Body of pancreas (tissue), 4 donors: ENCODE results near the gene PLPP1. TPM values are rescaled to one million over a fixed set of nuclear protein-coding genes. Genes with fewer than 3 reads are reported as not detected.

Source experiments
- ATAC-seq: fragments of 150-250 bp; one replicate; pipeline ENCODE4 v1.9.1; 2016
- DNase-seq, 4 donors: peaks; one replicate each; pipeline ENCODE4 v3.0.0-alpha.2; 2019
- H3K27ac ChIP-seq, 4 donors: fragments of 200-600 bp; sonication (generic); 1 replicate in 3 of 4; 2 replicates in 1 of 4; pipeline versions ENCODE4 v1.5.1 to v1.6.1; 2016 to 2019; ENCODE audit warnings: mild to moderate bottlenecking in 1 of 4, mixed read lengths in 1 of 4, moderate library complexity in 1 of 4
- H3K27me3 ChIP-seq, 2 donors: fragments of 200-600 bp; sonication (generic); one replicate each; pipeline ENCODE4 v1.6.0; 2016; ENCODE audit warnings: mild to moderate bottlenecking in 1 of 2
- H3K36me3 ChIP-seq, 2 donors: fragments of 200-600 bp; sonication (generic); replicated peaks in 1 of 2; 2 replicates each; pipeline ENCODE4 v1.5.1; 2016; ENCODE audit warnings: low read depth in 2 of 2; ENCODE audit not compliant: insufficient read depth in 1 of 2
- H3K4me1 ChIP-seq: fragments of 200-600 bp; sonication (generic); one replicate; pipeline ENCODE4 v1.6.0; 2016
- H3K4me3 ChIP-seq, 2 donors: fragments of 200-600 bp; sonication (generic); 1 replicate in 1 of 2; 2 replicates in 1 of 2; pipeline ENCODE4 v1.5.1; 2016 to 2019
- H3K9me3 ChIP-seq, 3 donors: fragments of 200-600 bp; sonication (generic); 1 replicate in 2 of 3; 2 replicates in 1 of 3; pipeline ENCODE4 v1.5.1; 2016
- POLR2A ChIP-seq, 3 donors: fragments of 450-650 bp; IDR thresholded peaks; one replicate each; pipeline ENCODE4 v1.6.1; 2016; ENCODE audit warnings: antibody characterized with exemption in 3 of 3, mild to moderate bottlenecking in 2 of 3
- WGBS, 2 donors: methylation state at CpG; one replicate each; pipeline ENCODE4 v1.1.5; 2017; 5-methylcytosine and 5-hydroxymethylcytosine counted together
- intact Hi-C: fragments of 100-400 bp; cut with DNase I; formaldehyde crosslinking; loops from one replicate; pipeline ENCODE4 v1.15.1; 2023
- total RNA-seq, 2 donors: library from RNA; depleted of rRNA; stranded (reverse); fragments of >200 nt; gene quantifications; one replicate each; pipeline ENCODE4 v1.1.0, GENCODE V29; 2016
- TF ChIP-seq, protein P1 (sequence below), 7 experiments: fragments of 450-650 bp in 4 of 7; fragments of 200-600 bp in 3 of 7; sonication (generic) in 3 of 7; IDR thresholded peaks; one replicate each; pipeline ENCODE4 v1.5.1; 2016 to 2019; ENCODE audit warnings: antibody characterized with exemption in 7 of 7

Gene PLPP1
- total RNA-seq, 2 donors from 2014 or later, result 88.2 to 227 TPM

DNA sequence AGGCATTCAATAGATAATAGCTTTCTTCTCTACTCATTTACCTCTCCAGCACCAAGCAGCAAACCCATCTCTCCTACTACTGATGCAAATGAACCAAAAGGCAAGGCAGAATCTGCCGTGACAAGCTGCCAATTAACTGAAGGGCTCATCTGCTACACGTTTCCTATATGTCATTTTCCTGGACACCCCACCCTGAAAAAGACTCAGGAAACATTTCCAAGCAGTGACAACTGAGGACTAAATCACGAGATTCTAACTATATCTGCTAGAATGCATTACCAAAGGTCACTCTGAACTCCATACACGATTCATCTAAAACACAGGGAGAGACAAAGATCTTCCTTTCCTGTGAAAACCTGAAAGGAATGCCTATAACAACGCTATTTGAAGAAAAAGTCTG lies 12.9 kb downstream of the PLPP1 start:
- 34 to 37% methylated on average over 5 of the region's 5 CpGs for WGBS, 2 donors
- Histone ChIP-seq H3K27ac (peak overlapping the region in 1 of 4 donors; percentile 0), H3K4me3 (no peak overlapping the region)

DNA sequence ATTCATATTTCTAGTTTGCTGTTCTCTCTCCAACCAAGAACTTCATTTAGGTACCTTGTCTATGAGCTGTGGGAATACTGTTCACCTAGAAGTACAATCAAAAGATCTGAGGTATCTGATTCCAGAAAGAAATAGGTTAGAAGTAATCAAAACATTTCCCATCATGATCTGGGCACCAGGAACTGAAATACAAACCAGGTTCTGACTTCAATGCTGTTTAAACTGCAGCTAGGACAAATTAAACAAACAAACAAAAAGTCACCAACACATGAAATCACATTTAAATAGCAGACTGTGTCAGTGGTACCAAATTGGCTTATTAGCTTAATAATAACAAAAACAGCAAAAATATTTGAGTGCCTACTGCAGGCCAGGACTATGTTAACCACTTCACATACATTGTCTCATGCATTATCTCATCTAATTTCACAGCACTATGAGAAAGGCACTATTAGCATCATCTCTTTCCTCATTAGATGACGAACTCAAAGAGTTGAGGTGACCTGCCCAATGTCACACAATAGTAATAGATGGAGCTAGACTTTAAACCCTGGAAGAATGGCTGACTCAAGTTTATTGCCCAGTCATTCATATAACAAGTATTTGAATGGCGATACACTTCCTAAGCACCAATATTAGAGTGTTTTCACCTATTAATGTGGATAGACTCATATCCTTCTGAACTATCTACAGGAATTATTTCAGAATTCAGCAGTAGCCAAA lies 14.5 kb downstream of the PLPP1 start:
- peaks cover 70% of the 10 kb centered on the region for H3K4me1 ChIP-seq
- H3K36me3 ChIP-seq, result no peaks in the 10 kb centered on the region
- peak overlapping the region in 3 of 4 donors; percentile 56 to 69 (median 60) for H3K27ac ChIP-seq

More for the DNA sequence above, 12.9 kb downstream of the PLPP1 start:
- TF ChIP-seq POLR2A (IDR thresholded peaks at IDR 0.05), result no peak
- TF ChIP-seq, protein P1, sequence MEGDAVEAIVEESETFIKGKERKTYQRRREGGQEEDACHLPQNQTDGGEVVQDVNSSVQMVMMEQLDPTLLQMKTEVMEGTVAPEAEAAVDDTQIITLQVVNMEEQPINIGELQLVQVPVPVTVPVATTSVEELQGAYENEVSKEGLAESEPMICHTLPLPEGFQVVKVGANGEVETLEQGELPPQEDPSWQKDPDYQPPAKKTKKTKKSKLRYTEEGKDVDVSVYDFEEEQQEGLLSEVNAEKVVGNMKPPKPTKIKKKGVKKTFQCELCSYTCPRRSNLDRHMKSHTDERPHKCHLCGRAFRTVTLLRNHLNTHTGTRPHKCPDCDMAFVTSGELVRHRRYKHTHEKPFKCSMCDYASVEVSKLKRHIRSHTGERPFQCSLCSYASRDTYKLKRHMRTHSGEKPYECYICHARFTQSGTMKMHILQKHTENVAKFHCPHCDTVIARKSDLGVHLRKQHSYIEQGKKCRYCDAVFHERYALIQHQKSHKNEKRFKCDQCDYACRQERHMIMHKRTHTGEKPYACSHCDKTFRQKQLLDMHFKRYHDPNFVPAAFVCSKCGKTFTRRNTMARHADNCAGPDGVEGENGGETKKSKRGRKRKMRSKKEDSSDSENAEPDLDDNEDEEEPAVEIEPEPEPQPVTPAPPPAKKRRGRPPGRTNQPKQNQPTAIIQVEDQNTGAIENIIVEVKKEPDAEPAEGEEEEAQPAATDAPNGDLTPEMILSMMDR (IDR thresholded peaks at IDR 0.05), result no peak
- intact Hi-C loops, result no loop called here
- H3K9me3 ChIP-seq, result no peaks in the 10 kb centered on the region
- ATAC-seq (no peak), DNase-seq (no peak)
- H3K4me1 ChIP-seq, result peaks cover 54% of the 10 kb centered on the region
- H3K27me3 ChIP-seq, result no peaks in the 10 kb centered on the region
- H3K36me3 ChIP-seq, result no peaks in the 10 kb centered on the region

DNA sequence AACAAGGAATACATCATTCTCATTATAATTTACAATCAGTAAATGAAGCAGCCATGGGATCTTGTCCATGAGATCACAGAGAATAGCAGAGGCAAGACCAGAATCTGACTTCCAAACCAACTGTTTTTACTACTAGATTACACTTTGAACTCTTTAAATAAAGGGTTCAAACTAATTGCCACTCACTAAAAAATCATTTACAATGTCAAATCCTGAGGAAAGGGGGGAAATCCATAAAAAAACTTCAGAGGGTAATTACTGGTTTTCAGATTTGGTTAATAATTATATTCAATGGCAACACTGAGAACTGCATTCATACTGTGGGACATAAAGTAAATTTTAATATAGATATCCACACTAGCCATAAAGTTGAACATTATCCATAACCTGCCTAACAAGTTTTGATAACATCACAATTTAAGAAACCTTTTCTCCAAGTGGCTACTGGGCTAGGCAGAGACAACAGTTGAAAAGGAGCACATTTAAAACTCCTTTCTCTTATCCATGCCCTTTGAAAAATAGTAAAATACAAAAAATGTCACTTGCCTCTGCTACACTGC lies 15.9 kb downstream of the PLPP1 start:
- no peak overlapping the region for H3K4me3 ChIP-seq
- ATAC-seq, result peak; percentile 80
- TF ChIP-seq POLR2A (IDR thresholded peaks at IDR 0.05), result no peak
- TF ChIP-seq, protein P1 (IDR thresholded peaks at IDR 0.05), result no peak
- peaks cover 79% of the 10 kb centered on the region for H3K4me1 ChIP-seq
- no peak for DNase-seq
- H3K36me3 ChIP-seq, result no peaks in the 10 kb centered on the region
- intact Hi-C loops, result no loop called here
- peak overlapping the region; percentile 7 to 69 (median 36) for H3K27ac ChIP-seq
- H3K27me3 ChIP-seq, result no peaks in the 10 kb centered on the region
- no peaks in the 10 kb centered on the region for H3K9me3 ChIP-seq

More for the DNA sequence above, 14.5 kb downstream of the PLPP1 start:
- intact Hi-C loops, result no loop called here
- Histone ChIP-seq H3K9me3 (no peaks in the 10 kb centered on the region), H3K27me3 (no peaks in the 10 kb centered on the region), H3K4me3 (no peak overlapping the region)
- TF ChIP-seq, protein P1 (IDR thresholded peaks at IDR 0.05), result no peak
- TF ChIP-seq POLR2A (IDR thresholded peaks at IDR 0.05), result no peak
- DNase-seq (no peak), ATAC-seq (no peak)
- 86 to 93% methylated on average over 2 of the region's 2 CpGs for WGBS, 2 donors

DNA sequence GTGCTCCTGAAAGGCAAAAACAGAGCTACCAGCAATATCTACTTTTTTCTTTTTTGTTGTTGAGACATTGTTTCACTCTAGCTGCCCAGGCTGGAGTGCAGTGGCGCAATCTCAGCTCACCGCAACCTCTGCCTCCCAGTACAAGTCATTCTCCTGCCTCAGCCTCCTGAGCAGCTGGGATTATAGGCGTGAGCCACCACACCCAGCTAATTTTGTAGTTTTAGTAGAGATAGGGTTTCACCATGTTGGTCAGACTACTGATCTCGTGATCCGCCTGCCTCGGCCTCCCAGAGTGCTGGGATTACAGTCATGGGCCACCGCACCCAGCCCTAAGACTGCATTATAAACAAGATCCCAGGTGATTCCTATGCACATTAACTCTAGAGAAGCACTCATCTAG lies 17.0 kb downstream of the PLPP1 start:
- intact Hi-C loops, result no loop called here
- no peaks in the 10 kb centered on the region for H3K36me3 ChIP-seq

More for the DNA sequence above, 17.0 kb downstream of the PLPP1 start:
- Histone ChIP-seq H3K27ac (peak overlapping the region in 2 of 4 donors; percentile 60 to 69), H3K4me3 (no peak overlapping the region), H3K4me1 (peaks cover 79% of the 10 kb centered on the region), H3K9me3 (no peaks in the 10 kb centered on the region), H3K27me3 (no peaks in the 10 kb centered on the region)
- ATAC-seq (no peak), DNase-seq (no peak)
- WGBS, 2 donors, result 93 to 97% methylated on average over 7 of the region's 7 CpGs
- TF ChIP-seq, protein P1 (IDR thresholded peaks at IDR 0.05), result no peak
- no peak for TF ChIP-seq POLR2A (IDR thresholded peaks at IDR 0.05)
